Adipocyte (in vitro differentiated cells): Measurements from ENCODE around the gene DMBT1.
A peak's percentile ranks its signal among the peaks of the same experiment; 100 is the strongest.

Source experiments
- DNase-seq: peaks from one replicate; pipeline ENCODE4 v3.0.0-alpha.2; 2015; ENCODE audit warnings: low read depth
- H3K27me3 ChIP-seq: replicated peaks from 2 replicates; pipeline ENCODE4 v1.7.0; 2013; ENCODE audit warnings: mild to moderate bottlenecking, low read length, moderate library complexity; ENCODE audit not compliant: control insufficient read depth, insufficient read depth
- H3K36me3 ChIP-seq: 2 replicates; pipeline ENCODE4 v1.7.0; 2013; ENCODE audit warnings: low read length, mild to moderate bottlenecking, moderate library complexity; ENCODE audit not compliant: control insufficient read depth, insufficient read depth, severe bottlenecking
- H3K4me1 ChIP-seq: 2 replicates; pipeline ENCODE4 v1.7.0; 2013; ENCODE audit warnings: mild to moderate bottlenecking, low read length, moderate library complexity; ENCODE audit not compliant: control insufficient read depth, insufficient read depth
- H3K4me3 ChIP-seq: 2 replicates; pipeline ENCODE4 v1.7.0; 2013; ENCODE audit warnings: mild to moderate bottlenecking, low read length, moderate library complexity
- H3K9ac ChIP-seq: 2 replicates; pipeline ENCODE4 v1.7.0; 2013; ENCODE audit warnings: mild to moderate bottlenecking, low read length, moderate library complexity
- H3K9me3 ChIP-seq: 2 replicates; pipeline ENCODE4 v1.7.0; 2013; ENCODE audit warnings: mild to moderate bottlenecking, low read length, moderate library complexity; ENCODE audit not compliant: control insufficient read depth

The DMBT1 gene

DNA sequence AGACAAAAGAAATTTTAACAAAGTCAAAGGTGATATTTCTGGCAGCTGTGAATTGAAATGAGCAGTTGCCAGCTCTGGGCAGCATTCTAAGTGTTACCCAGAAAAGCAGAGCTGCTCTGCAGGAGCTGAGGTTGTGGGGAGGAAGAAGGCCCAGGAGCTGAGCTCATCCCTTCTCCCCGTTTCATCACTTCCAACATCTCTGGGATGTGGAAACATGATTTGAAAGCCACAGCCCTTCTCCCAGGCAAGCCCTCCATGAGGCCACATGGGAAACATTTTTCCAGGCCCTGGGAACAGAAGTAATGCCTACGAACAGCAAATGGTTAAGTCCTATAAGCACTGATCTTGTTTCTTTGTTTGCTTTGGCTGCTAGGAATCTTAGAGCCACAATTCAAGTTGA, 10.9 kb upstream of the DMBT1 start:
- DNase-seq, result no peak
- Histone ChIP-seq H3K36me3 (no peaks in the 10 kb centered on the region), H3K9me3 (no peaks in the 10 kb centered on the region), H3K9ac (no peak overlapping the region), H3K27me3 (no peaks in the 10 kb centered on the region), H3K4me1 (no peaks in the 10 kb centered on the region), H3K4me3 (no peak overlapping the region)

DNA sequence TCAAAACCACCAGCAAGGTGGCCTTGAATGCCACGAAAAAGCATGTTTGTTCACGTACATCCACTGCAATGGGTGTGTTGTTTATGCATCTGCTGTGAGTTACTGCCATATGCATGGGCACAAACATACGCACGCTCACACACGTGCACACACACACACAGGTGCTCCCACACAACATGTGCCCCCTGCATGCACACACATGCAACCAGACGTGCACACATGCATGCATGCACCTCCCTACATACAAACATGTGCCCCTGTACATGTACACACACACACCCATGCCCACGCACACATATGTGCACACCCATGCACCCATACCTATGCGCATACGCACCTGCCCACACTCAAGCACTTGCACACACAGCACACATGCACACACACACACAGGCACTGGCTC, 10.1 kb upstream of the DMBT1 start:
- Histone ChIP-seq H3K27me3 (no peaks in the 10 kb centered on the region), H3K4me1 (no peaks in the 10 kb centered on the region), H3K9ac (no peak overlapping the region), H3K4me3 (no peak overlapping the region), H3K36me3 (no peaks in the 10 kb centered on the region), H3K9me3 (no peaks in the 10 kb centered on the region)
- DNase-seq, result no peak

DNA sequence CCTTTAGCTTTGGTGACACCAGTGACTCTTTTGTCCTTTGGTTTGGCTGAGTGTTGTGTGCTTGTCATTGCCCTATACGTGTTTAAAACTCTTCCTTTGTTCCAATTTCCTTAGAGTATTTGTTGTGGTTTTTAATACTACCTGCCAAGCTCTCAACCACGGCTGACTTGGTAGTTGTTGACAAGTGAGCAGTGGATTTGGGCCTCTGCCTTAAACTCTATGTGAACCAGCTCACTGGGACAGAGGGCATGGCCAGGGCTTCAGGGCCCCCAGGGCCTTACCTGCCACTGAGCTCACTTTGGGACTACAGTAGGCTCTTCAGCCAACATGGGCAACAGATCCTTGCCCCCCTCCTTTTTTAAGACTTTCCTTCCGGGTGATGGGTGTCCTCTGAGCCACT, 9.6 kb upstream of the DMBT1 start:
- Histone ChIP-seq H3K36me3 (no peaks in the 10 kb centered on the region), H3K27me3 (no peaks in the 10 kb centered on the region), H3K9me3 (no peaks in the 10 kb centered on the region), H3K9ac (no peak overlapping the region), H3K4me1 (no peaks in the 10 kb centered on the region), H3K4me3 (no peak overlapping the region)
- no peak for DNase-seq

DNA sequence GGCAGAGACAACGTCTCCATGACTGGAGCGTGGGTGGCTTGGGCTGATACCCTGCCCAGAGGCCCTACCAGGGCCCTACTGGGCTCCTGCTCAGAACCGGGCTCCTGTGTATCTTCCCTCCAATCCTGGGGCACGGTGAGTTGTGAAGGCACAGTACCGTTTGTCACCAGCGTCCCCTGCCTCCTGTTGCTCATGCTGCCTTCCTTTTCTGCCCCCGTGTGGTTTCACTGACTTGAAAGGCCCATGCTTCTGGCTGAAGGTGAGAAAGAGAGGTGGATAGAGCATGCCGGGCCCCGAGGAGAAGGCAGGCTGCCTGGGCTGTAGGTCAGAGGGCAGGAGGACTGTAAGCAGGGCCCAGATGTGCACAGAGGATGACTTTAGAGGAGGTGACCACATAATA, 9.1 kb upstream of the DMBT1 start:
- no peak for DNase-seq
- Histone ChIP-seq H3K27me3 (peaks cover under 1% of the 10 kb centered on the region), H3K4me3 (no peak overlapping the region), H3K9ac (no peak overlapping the region), H3K9me3 (no peaks in the 10 kb centered on the region), H3K36me3 (no peaks in the 10 kb centered on the region), H3K4me1 (no peaks in the 10 kb centered on the region)

DNA sequence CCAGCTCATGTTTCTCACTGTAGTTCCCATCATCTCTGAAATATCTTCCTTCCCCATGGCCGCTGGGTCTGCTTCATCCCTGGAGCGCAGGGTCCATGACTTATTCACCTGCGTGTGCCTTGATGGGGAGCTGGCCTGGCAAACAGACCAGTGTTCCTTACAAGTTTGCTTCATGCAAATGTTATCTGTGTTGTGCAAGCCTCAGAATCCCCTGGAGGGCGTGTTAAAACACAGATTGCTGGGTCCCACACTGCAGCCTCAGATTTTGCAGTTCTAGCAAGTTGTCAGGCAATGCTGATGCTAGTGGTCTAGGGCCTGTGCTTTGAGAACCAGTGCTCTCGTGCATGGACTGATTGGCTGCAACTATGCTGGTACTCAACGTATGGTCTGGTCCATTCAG, 7.2 kb upstream of the DMBT1 start:
- Histone ChIP-seq H3K4me1 (no peaks in the 10 kb centered on the region), H3K36me3 (no peaks in the 10 kb centered on the region), H3K9ac (no peak overlapping the region), H3K27me3 (peaks cover 6% of the 10 kb centered on the region), H3K4me3 (no peak overlapping the region), H3K9me3 (no peaks in the 10 kb centered on the region)
- DNase-seq, result no peak

DNA sequence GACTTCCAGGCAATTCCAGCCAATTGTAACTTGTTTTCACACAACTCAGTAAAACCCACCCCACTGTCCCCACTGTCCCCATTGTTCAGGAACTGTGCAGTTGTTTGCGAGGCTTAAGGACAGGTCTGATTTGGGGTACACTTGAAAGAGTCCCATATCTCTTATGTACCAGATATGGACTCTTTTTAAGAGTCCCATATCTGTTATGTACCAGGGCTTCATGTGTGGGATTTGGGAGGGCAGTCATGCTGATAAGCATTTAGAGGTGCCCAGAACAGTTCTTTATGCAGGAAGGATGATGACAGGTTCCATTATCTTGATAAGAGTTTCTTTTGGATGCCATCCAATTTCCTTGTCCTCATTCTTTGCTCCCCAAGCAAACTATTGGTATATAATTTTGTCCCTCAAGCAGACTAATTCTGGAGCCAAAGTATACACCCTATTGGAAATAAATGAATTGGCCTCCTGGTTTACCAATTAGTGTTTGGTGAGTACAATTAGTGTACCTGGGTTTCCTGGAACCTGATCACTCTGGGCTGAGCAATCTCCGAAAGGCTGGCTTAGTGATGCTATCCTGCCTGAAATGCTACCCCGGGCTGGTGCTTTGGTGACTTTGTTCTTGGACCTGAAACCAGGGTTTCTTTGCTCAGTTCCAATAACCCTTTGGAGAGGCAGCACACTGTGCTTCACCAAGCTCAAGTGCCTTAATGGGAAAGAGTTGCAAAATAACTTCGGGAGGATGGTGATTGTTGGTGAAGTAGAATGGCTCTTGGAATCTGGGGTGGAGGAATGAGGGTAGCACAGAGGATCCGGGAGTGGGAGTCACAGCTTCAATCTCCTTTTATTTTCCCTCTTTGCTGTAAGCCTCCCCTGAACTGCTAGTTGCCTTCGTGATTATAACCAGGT, 6.2 kb upstream of the DMBT1 start:
- H3K9ac ChIP-seq, result no peak overlapping the region
- no peak overlapping the region for H3K4me3 ChIP-seq
- DNase-seq, result no peak
- H3K4me1 ChIP-seq, result no peaks in the 10 kb centered on the region
- H3K36me3 ChIP-seq, result no peaks in the 10 kb centered on the region
- H3K27me3 ChIP-seq, result peaks cover 16% of the 10 kb centered on the region
- no peaks in the 10 kb centered on the region for H3K9me3 ChIP-seq

DNA sequence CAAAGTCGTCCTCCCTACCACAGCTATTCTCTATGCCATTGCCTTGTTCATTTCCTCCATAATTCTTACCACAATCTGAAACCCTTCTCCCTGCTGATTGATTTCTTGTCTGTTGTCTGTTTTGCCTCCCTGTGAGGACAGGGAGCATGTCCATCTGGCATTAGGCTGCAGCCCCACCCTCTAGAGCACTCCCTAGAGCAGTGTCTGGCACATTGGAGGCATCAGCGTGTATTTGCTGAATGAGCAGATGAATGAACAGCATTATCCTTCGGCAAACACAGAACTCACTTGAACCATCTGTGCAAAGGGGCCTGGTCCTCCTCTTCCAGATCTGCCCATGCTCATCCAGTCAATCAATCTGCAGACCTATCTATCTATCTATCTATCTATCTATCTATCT, 5.1 kb upstream of the DMBT1 start:
- Histone ChIP-seq H3K27me3 (peaks cover 22% of the 10 kb centered on the region), H3K9ac (no peak overlapping the region), H3K36me3 (no peaks in the 10 kb centered on the region), H3K4me1 (no peaks in the 10 kb centered on the region), H3K9me3 (no peaks in the 10 kb centered on the region), H3K4me3 (no peak overlapping the region)
- no peak for DNase-seq

DNA sequence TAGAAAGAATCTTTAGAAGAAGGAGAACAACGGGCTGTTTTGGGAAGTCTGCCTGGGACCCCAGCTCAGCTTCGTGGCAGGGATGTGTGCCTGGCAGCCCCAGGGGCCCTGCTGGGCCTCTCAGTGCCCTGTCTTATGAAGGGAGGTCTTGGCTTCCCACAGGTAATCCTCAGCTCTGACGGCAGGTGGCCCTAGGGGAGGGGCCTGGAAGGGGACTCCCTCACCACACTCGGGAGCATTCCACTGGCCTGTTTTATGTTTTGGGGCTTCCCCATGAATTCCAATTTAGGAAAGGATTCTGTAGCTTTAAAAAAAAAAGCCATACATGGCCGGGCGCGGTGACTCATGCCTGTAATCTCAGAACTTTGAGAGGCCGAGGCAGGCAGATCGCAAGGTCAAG, 3.0 kb upstream of the DMBT1 start:
- Histone ChIP-seq H3K36me3 (no peaks in the 10 kb centered on the region), H3K4me1 (no peaks in the 10 kb centered on the region), H3K9me3 (no peaks in the 10 kb centered on the region), H3K9ac (no peak overlapping the region), H3K27me3 (peaks cover 37% of the 10 kb centered on the region), H3K4me3 (no peak overlapping the region)
- DNase-seq, result no peak

DNA sequence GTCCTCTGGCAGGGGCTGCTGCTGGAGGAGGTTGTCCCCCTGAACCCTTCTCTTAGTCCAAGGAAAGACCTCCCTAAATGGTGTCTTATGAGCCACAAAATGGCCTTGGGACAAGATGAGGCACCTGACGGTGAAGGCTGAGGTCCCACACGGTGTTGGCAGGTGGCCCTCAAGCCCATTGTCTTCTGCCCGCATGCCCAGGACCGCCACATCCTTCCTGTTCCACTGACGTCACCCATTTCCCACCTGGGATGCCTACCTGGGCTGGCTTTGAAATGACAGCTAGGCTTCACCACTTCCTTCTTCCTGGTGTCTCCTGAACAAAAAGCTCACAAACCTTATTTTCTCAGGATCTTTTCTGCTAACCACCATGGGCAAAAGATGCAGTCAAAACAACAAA, 2.1 kb upstream of the DMBT1 start:
- Histone ChIP-seq H3K9ac (no peak overlapping the region), H3K4me3 (no peak overlapping the region), H3K27me3 (peaks cover 42% of the 10 kb centered on the region), H3K9me3 (no peaks in the 10 kb centered on the region), H3K36me3 (no peaks in the 10 kb centered on the region), H3K4me1 (no peaks in the 10 kb centered on the region)
- no peak for DNase-seq

DNA sequence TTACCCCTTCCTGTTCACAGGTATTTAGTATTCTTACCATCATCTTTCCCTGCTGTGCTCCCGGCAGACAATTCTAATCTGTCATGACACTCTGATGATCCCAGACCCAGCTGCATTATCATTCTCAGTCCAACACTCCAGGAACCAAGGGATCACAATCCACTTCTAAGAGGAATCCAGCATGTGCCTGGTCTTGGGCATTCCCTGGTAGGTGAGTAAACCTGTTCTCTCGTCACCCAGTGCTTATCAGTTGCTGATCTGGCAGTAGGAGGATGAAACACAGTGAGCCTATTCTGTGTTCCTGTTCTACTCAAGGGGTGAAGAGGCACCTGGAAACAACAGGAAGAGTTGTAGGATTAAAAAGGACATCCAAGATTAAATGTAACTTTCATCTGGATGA, 1.3 kb upstream of the DMBT1 start:
- Histone ChIP-seq H3K9me3 (no peaks in the 10 kb centered on the region), H3K27me3 (peaks cover 42% of the 10 kb centered on the region)

DNA sequence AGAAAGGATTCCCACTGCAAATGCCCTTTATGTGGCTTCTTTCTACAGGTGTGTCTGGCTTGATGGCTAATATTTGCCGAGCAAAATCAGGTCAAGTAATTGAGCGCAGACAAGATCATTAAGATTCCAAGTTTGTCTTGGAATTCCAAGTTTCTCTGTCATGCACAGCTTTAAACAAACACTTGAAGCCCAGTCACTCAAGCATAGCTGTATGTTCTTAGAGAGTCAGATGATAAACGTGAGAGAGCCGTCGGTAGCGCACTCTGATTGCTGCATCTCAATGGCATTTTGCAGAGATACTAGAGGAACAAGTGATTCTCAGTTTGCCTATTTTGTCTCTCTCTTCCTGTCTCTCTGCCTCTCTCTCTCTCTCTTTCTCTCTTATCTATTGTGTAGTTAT, 658 bp downstream of the DMBT1 start:
- Histone ChIP-seq H3K4me3 (no peak overlapping the region), H3K9me3 (no peaks in the 10 kb centered on the region), H3K27me3 (peaks cover 42% of the 10 kb centered on the region), H3K36me3 (no peaks in the 10 kb centered on the region), H3K9ac (no peak overlapping the region), H3K4me1 (peaks cover 9% of the 10 kb centered on the region)
- DNase-seq, result peak; percentile 4

More for the DNA sequence above, 1.3 kb upstream of the DMBT1 start:
- DNase-seq, result no peak
- H3K36me3 ChIP-seq, result no peaks in the 10 kb centered on the region
- no peak overlapping the region for H3K4me3 ChIP-seq
- no peak overlapping the region for H3K9ac ChIP-seq
- H3K4me1 ChIP-seq, result no peaks in the 10 kb centered on the region

DNA sequence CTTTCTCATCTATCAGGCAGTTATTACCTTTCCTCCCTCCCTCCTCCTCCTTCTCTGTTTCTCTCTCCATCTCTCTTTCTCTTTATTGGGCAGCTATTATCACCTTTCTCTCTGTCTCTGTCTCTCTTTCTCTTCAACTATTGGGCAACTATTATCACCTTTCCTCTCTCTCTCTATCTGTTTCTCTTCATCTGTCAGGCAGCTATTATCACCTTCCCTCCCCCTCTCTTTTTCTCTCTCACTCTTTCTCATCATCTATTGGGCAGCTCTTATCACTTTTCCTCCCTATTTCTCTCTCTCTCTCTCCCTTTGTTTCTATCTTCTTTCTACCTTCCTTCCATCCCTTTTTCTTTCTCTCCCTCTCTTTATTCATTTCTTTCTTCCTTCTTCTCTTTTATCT, 1.2 kb downstream of the DMBT1 start:
- H3K9me3 ChIP-seq, result no peaks in the 10 kb centered on the region
- H3K27me3 ChIP-seq, result peaks cover 40% of the 10 kb centered on the region
- H3K4me1 ChIP-seq, result peaks cover 9% of the 10 kb centered on the region
- no peaks in the 10 kb centered on the region for H3K36me3 ChIP-seq
- H3K4me3 ChIP-seq, result no peak overlapping the region
- H3K9ac ChIP-seq, result no peak overlapping the region
- DNase-seq, result no peak
